A549 (cell line): ENCODE measurements around the gene CADM2.

Experiments used
- BCL3 ChIP-seq: fragments of >200 bp; sonication (Bioruptor Twin); formaldehyde crosslinking; IDR thresholded peaks from 3 replicates; pipeline ENCODE4 v1.6.1; 2016
- CHD4 ChIP-seq: fragments of 200-600 bp; sonication (generic); IDR thresholded peaks from 2 replicates; pipeline ENCODE4 v1.6.1; 2016; ENCODE audit warnings: antibody characterized with exemption, mild to moderate bottlenecking, borderline replicate concordance
- CTCF ChIP-seq: fragments of >200 bp; sonication (Bioruptor Twin); formaldehyde crosslinking; IDR thresholded peaks from 3 replicates; pipeline ENCODE4 v1.5.1; 2016
- JUN ChIP-seq, 2 experiments: fragments of >200 bp; sonication (Bioruptor Twin); formaldehyde crosslinking; IDR thresholded peaks; 2 replicates in 1 of 2; 3 replicates in 1 of 2; pipeline ENCODE4 v1.6.1; 2016 to 2017
- MAFK ChIP-seq: fragments of 450-650 bp; IDR thresholded peaks from 2 replicates; pipeline ENCODE4 v1.6.1; 2014; ENCODE audit not compliant: partially characterized antibody
- MYC ChIP-seq: IDR thresholded peaks from 2 replicates; pipeline ENCODE4 v1.6.1; 2012; ENCODE audit warnings: mild to moderate bottlenecking, inconsistent platforms, low read length, improper control_type of control experiment, borderline replicate concordance
- RAD21 ChIP-seq, 2 experiments: fragments of >200 bp in 1 of 2; sonication (Bioruptor Twin) in 1 of 2; formaldehyde crosslinking in 1 of 2; IDR thresholded peaks in 1 of 2; conservative IDR thresholded peaks in 1 of 2; 2 replicates in 1 of 2; 3 replicates in 1 of 2; pipeline ENCODE4 v1.6.1; 2012 to 2018; ENCODE audit warnings: inconsistent platforms in 1 of 2

- TF ChIP-seq RAD21 (conservative IDR thresholded peaks at IDR 0.05 in 1 of 2, IDR thresholded peaks at IDR 0.05 in 1 of 2) (no peak), MAFK (no peak), MYC (no peak), BCL3 (no peak), CTCF (no peak), JUN (IDR thresholded peaks at IDR 0.05) (no peak), CHD4 (no peak)
Observed at GRCh38 chr3:86037916-86038315, 1079.1 kb downstream of the CADM2 start.
